HG02840 (cell line): Measurements from ENCODE around the gene C1orf21.
A peak's percentile ranks its signal among the peaks of the same experiment; 100 is the strongest.
"Not testable (repeated sequence)": the region's sequence is repeated elsewhere in the genome, so short reads cannot be mapped to it uniquely, and the experiment has no call there.

Experiments used
- ATAC-seq: cut with Tn5 transposase; IDR thresholded peaks from one replicate; pipeline ENCODE4 v1.9.1; 2021; ENCODE audit warnings: mild to moderate bottlenecking, moderate library complexity, moderate number of reproducible peaks; ENCODE audit not compliant: unreplicated experiment, low FRiP score

C1orf21 gene, protein sequence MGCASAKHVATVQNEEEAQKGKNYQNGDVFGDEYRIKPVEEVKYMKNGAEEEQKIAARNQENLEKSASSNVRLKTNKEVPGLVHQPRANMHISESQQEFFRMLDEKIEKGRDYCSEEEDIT

GRCh38 chr1:184386312-184387068, at the start of gene C1orf21:
Gene C1orf21 (plus strand): TSS chr1:184387029. CDS start chr1:184477510, 90,481 bp downstream.
- peak; percentile 73 for ATAC-seq

DNA sequence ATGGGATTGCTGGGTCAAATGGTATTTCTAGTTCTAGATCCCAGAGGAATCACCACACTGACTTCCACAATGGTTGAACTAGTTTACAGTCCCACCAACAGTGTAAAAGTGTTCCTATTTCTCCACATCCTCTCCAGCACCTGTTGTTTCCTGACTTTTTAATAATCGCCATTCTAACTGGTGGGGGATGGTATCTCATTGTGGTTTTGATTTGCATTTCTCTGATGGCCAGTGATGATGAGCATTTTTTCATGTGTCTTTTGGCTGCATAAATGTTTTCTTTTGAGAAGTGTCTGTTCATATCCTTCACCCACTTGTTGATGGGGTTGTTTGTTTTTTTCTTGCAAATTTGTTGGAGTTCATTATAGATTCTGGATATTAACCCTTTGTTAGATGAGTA, 49.0 kb upstream of the C1orf21 start:
- not testable (repeated sequence) for ATAC-seq

GRCh38 chr1:184340984-184341383, 45.8 kb upstream of the C1orf21 start:
- no peak for ATAC-seq

- ATAC-seq: no peak
Observed at GRCh38 chr1:184350573-184350972, 36.3 kb upstream of the C1orf21 start.

GRCh38 chr1:184351416-184351975, 35.3 kb upstream of the C1orf21 start:
- no peak for ATAC-seq

GRCh38 chr1:184352776-184353175, 34.1 kb upstream of the C1orf21 start:
- ATAC-seq: no peak

DNA sequence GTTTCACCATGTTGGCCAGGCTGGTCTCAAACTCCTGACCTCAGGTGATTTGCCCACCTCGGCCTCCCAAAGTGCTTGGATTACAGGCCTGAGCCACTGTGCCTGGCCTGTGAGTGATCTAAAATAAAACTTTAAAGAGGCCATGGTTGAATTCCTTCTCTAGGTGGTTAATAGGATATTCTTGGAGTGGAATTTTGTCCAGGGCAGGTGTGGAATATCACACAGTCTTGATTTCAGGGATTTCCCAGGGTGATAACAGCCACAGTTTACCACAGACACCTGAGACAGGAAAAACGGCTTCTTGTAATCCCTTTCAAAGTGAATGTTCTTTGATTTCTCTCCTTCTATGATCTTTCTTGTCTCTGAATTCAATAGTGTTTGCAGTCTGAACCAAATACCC, 32.1 kb upstream of the C1orf21 start:
- no peak for ATAC-seq

GRCh38 chr1:184356891-184357290, 29.9 kb upstream of the C1orf21 start:
- no peak for ATAC-seq

DNA sequence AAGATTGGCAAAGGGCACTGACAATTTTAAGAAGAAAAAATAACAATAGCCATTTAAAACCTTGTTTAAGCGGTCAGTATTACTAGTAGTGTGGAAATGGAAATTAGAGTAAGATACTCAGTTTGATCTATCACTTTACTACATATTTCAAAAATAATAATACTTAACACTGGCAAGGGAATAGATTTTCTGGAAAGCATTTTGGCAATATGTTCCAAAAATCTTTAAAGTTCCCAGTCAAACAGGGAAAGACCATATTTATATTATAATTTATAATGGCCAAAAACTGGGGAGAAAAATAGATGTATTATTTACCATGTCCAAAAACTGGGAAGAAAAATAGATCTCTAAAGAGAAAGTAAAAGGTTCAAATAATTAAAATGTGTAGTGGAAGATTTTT, 28.6 kb upstream of the C1orf21 start:
- ATAC-seq: no peak

DNA sequence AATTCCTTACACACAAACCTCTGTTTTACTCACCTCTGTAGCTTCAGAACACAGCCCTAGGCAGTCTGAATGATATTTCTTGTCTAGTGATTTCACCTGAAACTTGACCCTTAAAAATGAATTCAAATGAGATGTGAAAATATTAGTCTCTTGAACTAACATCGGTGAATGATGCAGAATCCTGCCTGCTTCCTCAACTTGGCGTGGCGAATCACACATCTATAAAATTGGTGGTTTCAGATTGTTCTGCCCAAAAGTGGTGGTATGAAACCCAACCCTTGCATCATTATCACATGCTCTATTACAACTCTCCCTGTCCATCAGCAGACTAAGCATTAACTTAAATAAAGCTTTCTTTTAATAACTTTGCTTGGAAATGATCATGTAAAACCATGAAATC, 26.9 kb upstream of the C1orf21 start:
- ATAC-seq: no peak

DNA sequence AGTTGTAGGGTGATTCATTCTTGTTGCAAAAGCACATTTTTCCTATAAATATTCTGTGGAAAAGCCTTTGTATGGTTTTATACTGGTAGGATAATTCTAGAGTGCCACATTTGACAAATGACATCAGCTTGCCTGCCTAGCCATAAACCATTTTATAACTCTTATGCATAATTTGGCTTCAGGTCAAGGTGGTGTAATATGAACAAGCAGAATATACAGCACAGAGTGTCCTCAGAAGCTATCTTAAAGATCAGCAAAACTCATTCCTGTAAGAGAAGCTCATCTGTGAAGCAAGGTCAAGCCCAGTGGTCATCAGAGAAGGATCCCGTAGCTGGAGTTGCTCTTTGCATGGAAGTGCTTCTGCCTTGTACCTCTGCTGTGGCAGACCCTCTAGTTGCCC, 24.0 kb upstream of the C1orf21 start:
- ATAC-seq: no peak

GRCh38 chr1:184365699-184366098, 21.1 kb upstream of the C1orf21 start:
- ATAC-seq: no peak

GRCh38 chr1:184366997-184367396, 19.8 kb upstream of the C1orf21 start:
- no peak for ATAC-seq

- ATAC-seq: no peak
Observed at GRCh38 chr1:184367427-184368038, 19.3 kb upstream of the C1orf21 start.

GRCh38 chr1:184368354-184368753, 18.5 kb upstream of the C1orf21 start:
- ATAC-seq: no peak

DNA sequence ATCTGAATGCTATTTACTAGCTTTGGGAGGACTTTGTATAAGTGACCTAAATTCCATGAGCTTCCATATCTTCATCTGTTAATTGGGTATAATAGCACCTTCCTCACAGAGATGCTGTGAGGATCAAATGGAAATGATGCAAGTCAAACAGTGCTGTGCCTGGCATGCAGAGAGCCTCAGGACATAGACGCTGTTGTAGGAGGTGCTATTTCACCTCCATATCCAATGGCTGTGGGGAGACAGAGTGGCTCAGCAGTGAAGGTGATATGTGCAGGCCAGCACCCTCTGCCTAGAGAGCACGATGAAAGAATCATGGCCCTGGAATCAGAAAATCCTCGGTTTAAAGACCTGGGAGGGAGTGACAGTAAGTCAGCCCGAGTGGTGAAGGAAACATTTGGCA, 16.0 kb upstream of the C1orf21 start:
- ATAC-seq: no peak

- no peak for ATAC-seq
Observed at GRCh38 chr1:184373155-184373554, 13.7 kb upstream of the C1orf21 start.

GRCh38 chr1:184376369-184376768, 10.5 kb upstream of the C1orf21 start:
- ATAC-seq: no peak

DNA sequence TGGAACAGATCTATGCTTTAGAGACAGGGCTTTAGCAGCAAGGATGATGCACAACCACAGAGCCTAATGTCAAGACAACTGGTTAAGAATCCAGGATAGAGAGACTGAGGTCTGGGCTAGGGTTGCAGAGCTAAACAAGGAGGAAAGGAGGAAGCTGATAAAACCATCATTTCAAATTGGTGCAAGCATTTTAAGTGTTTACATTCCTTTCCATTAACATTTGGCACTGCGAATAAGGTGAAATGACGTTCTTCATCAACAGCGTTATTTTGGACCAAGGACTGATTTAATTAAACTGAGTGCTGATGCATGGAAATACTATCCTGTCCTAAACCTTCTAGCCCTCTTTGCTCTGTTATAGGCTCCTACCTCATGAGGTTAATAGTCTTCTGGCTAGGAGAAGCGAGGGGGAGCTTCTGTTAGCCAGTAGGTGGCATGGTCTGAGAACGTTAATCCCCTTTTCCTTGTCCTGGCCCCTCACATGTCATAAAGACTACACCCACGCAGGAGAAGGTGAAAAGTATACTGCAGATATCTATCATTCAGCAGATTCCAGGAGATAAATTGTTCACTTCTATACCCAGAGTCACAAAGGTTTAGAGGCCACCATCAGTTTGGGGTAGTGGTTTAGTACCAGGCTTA, 7.6 kb upstream of the C1orf21 start:
- ATAC-seq: no peak

DNA sequence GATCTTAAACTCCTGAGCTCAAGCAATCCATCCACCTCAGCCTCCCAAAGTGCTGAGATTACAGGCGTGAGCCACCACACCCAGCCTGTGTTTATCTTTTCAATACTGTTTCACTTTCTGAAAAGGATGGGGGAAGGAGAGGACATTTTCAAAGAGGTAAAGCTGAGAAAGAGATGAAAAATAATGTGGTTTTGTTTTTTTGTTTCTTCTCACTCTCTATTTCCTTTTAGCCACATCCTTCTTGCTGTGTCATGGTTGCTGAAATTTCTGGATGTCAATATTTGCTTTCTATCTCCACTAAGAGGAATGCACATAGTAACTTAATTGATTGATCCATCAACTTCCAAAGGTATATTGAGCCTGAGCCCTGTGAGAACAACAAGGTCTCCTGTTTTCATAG, 6.4 kb upstream of the C1orf21 start:
- ATAC-seq: no peak

DNA sequence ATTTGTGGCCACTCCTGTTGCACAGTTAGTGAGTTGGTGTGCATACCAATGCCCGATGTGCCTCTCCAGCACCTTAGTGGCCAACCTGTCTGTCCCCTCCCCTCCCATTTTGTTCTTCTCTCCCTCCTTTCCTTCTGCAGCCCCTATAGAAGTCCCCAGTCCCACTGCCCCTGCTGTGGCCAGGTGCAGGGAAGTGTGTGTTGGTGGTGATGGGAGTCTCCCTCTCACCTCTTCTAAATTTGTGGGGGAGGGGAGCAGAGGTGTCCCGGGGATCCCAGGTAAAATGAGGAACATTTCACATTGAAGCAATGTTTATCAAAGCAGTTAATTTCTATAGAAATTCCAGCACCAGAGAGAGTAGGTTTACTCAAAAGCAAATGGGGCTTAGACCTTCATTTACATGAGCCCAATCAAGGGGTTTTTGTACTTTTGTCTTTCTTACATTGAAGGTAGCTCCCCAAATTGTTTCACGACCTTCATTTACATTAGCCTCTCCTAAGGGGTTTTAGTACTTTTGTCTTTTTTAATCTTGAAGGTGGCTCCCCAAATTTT, 3.0 kb upstream of the C1orf21 start:
- ATAC-seq: no peak
